HL-60 (cell line): ENCODE measurements around the gene MOB4.
A peak's percentile ranks its signal among the peaks of the same experiment; 100 is the strongest.

Source experiments
- DNase-seq, 2 experiments: peaks; one replicate each; pipeline ENCODE4 v3.0.0-alpha.2; 2010 to 2020; ENCODE audit warnings: low read depth in 1 of 2, low spot score in 1 of 2
- H3K27ac ChIP-seq: fragments of 250-450 bp; sonication (Bioruptor Pico); replicated peaks from 2 replicates; pipeline ENCODE4 v1.5.1; 2020; ENCODE audit warnings: mild to moderate bottlenecking, moderate library complexity
- H3K27me3 ChIP-seq: fragments of 250-450 bp; sonication (Bioruptor Pico); 2 replicates; pipeline ENCODE4 v1.5.1; 2021; ENCODE audit warnings: mild to moderate bottlenecking, moderate library complexity; ENCODE audit not compliant: insufficient read depth, poor library complexity, severe bottlenecking
- H3K4me3 ChIP-seq: replicated peaks from 2 replicates; pipeline ENCODE4 v1.5.1; 2011; ENCODE audit warnings: mild to moderate bottlenecking, control low read depth, low read length; ENCODE audit not compliant: insufficient read depth
- GABPA ChIP-seq: IDR thresholded peaks from 2 replicates; pipeline ENCODE4 v1.6.1; 2012; ENCODE audit warnings: low read depth
- POLR2AphosphoS5 ChIP-seq: IDR thresholded peaks from 2 replicates; pipeline ENCODE4 v1.6.1; 2012; ENCODE audit warnings: low read depth
- SPI1 ChIP-seq: IDR thresholded peaks from 2 replicates; pipeline ENCODE4 v1.6.1; 2012; ENCODE audit warnings: low read depth, mild to moderate bottlenecking, borderline replicate concordance
- TF ChIP-seq, protein P1 (sequence below): IDR thresholded peaks from 2 replicates; pipeline ENCODE4 v1.6.1; 2012; ENCODE audit warnings: low read depth; ENCODE audit not compliant: insufficient replicate concordance
- TF ChIP-seq, protein P2 (sequence below): IDR thresholded peaks from one replicate; pipeline ENCODE4 v1.5.1; 2011; ENCODE audit warnings: low read length, control low read depth, inconsistent platforms; ENCODE audit not compliant: insufficient read depth

The MOB4 gene

DNA sequence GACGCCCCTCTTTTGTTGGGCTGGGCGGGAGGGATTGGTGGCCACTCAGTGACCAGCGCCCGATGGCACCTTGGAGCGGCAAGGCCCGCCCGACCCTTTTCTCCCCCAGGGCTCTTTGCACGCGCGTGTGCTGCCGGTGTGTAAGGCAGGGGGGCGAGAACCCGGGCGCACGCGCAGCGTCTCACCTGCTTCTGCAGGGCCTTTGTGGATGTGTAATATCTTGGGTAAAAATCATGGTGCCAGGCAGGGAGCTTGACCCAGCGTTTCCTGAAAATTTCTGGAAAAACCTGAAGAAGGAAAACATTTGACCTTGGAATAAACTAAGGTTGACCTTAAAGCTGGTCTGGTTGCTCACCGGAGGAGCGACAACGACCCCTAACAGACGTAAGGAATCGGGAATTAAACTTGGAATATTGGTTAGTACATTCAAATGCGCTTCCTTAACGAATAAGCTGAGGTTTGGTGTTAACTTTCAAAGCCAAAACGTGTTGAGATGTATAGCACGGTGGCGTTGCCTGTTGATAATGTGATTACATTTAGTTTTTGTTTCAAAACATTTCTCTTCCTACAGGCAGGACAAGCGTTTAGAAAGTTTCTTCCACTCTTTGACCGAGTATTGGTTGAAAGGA is 15.2 kb upstream of the MOB4 start:
- TF ChIP-seq GABPA, result no peak
- TF ChIP-seq, protein P1, sequence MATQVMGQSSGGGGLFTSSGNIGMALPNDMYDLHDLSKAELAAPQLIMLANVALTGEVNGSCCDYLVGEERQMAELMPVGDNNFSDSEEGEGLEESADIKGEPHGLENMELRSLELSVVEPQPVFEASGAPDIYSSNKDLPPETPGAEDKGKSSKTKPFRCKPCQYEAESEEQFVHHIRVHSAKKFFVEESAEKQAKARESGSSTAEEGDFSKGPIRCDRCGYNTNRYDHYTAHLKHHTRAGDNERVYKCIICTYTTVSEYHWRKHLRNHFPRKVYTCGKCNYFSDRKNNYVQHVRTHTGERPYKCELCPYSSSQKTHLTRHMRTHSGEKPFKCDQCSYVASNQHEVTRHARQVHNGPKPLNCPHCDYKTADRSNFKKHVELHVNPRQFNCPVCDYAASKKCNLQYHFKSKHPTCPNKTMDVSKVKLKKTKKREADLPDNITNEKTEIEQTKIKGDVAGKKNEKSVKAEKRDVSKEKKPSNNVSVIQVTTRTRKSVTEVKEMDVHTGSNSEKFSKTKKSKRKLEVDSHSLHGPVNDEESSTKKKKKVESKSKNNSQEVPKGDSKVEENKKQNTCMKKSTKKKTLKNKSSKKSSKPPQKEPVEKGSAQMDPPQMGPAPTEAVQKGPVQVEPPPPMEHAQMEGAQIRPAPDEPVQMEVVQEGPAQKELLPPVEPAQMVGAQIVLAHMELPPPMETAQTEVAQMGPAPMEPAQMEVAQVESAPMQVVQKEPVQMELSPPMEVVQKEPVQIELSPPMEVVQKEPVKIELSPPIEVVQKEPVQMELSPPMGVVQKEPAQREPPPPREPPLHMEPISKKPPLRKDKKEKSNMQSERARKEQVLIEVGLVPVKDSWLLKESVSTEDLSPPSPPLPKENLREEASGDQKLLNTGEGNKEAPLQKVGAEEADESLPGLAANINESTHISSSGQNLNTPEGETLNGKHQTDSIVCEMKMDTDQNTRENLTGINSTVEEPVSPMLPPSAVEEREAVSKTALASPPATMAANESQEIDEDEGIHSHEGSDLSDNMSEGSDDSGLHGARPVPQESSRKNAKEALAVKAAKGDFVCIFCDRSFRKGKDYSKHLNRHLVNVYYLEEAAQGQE, result no peak
- TF ChIP-seq, protein P2, sequence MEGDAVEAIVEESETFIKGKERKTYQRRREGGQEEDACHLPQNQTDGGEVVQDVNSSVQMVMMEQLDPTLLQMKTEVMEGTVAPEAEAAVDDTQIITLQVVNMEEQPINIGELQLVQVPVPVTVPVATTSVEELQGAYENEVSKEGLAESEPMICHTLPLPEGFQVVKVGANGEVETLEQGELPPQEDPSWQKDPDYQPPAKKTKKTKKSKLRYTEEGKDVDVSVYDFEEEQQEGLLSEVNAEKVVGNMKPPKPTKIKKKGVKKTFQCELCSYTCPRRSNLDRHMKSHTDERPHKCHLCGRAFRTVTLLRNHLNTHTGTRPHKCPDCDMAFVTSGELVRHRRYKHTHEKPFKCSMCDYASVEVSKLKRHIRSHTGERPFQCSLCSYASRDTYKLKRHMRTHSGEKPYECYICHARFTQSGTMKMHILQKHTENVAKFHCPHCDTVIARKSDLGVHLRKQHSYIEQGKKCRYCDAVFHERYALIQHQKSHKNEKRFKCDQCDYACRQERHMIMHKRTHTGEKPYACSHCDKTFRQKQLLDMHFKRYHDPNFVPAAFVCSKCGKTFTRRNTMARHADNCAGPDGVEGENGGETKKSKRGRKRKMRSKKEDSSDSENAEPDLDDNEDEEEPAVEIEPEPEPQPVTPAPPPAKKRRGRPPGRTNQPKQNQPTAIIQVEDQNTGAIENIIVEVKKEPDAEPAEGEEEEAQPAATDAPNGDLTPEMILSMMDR, result no peak
- no peak for TF ChIP-seq POLR2AphosphoS5
- TF ChIP-seq SPI1, result no peak
- H3K4me3 ChIP-seq, result peak overlapping the region; percentile 81
- no peaks in the 10 kb centered on the region for H3K27me3 ChIP-seq
- DNase-seq, result no peak
- peak overlapping the region; percentile 95 for H3K27ac ChIP-seq

GRCh38 chr2:197502201-197502600 is 13.7 kb upstream of the MOB4 start:
- no peaks in the 10 kb centered on the region for H3K27me3 ChIP-seq
- peak overlapping the region; percentile 81 for H3K4me3 ChIP-seq
- H3K27ac ChIP-seq, result 0 out of 2 replicates have a peak overlapping the region, but pooled peaks have one; percentile 6
- no peak for DNase-seq
- TF ChIP-seq, protein P2, result no peak
- TF ChIP-seq GABPA, result no peak
- TF ChIP-seq SPI1, result no peak
- TF ChIP-seq, protein P1, result no peak
- TF ChIP-seq POLR2AphosphoS5, result no peak

DNA sequence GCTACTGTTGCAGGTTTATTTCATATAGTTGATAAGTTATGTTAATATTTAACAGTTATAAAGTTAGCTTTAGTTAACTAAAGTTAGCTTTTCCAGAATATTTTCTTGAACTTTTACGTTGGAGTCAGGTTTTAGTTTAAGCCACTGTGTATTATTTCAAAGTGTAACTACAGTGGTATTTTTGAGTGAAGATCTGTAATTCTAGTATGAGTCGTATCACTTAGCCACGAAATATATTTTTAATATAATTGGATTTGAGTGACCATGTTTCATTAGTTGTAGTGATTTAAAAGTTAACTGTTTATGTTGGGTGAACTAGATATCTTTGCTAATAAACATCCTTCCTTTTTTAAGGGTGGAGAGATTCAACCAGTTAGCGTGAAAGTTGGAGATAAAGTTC is 13.2 kb upstream of the MOB4 start:
- DNase-seq, result no peak
- H3K27ac ChIP-seq, result no peak overlapping the region

More for the DNA sequence above, 13.2 kb upstream of the MOB4 start:
- TF ChIP-seq, protein P2, result no peak
- TF ChIP-seq POLR2AphosphoS5 (no peak), GABPA (no peak), SPI1 (no peak)
- TF ChIP-seq, protein P1, result no peak
- no peak overlapping the region for H3K4me3 ChIP-seq
- no peaks in the 10 kb centered on the region for H3K27me3 ChIP-seq
